DOHH2 (cell line): ENCODE data around the gene MYCBP2.

Source experiments
- EZH2phosphoT487 ChIP-seq: fragments of 200-600 bp; sonication (generic); IDR thresholded peaks from 2 replicates; pipeline ENCODE4 v1.6.1; 2017; ENCODE audit warnings: borderline replicate concordance, mild to moderate bottlenecking, antibody characterized with exemption, low read length, moderate library complexity, mixed read lengths
- TF ChIP-seq, protein P1 (sequence below): fragments of 200-600 bp; sonication (generic); IDR thresholded peaks from one replicate; pipeline ENCODE4 v1.5.1; 2014; ENCODE audit warnings: antibody characterized with exemption, mild to moderate bottlenecking, low read depth, low read length; ENCODE audit not compliant: poor library complexity, severe bottlenecking

DNA sequence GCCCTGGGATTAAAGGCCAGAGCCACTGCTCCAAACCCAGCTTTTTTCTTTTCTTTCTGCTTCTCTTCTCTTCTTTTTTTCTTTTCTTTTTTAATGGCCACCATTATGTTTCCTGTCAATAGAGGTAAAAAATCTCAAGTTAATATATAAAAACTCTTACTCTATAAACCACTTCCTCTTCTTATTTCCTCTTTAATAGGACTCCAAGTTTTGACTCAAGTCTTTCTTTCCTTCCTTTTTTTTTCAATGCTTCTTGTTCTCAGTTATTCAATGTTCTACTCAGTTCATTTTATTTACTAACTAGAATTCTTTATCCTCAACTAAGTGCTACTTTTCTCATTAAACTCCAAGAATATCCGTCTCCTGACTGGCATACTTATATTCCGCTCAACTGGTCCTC lies 27.1 kb upstream of the MYCBP2 start:
- TF ChIP-seq, protein P1, sequence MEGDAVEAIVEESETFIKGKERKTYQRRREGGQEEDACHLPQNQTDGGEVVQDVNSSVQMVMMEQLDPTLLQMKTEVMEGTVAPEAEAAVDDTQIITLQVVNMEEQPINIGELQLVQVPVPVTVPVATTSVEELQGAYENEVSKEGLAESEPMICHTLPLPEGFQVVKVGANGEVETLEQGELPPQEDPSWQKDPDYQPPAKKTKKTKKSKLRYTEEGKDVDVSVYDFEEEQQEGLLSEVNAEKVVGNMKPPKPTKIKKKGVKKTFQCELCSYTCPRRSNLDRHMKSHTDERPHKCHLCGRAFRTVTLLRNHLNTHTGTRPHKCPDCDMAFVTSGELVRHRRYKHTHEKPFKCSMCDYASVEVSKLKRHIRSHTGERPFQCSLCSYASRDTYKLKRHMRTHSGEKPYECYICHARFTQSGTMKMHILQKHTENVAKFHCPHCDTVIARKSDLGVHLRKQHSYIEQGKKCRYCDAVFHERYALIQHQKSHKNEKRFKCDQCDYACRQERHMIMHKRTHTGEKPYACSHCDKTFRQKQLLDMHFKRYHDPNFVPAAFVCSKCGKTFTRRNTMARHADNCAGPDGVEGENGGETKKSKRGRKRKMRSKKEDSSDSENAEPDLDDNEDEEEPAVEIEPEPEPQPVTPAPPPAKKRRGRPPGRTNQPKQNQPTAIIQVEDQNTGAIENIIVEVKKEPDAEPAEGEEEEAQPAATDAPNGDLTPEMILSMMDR: no peak
- no peak for TF ChIP-seq EZH2phosphoT487
